NCI-H1048 (cell line): ENCODE data around the gene RBM12.
A peak's percentile ranks its signal among the peaks of the same experiment; 100 is the strongest.
"Not testable (repeated sequence)": the region's sequence is repeated elsewhere in the genome, so short reads cannot be mapped to it uniquely, and the experiment has no call there.

Experiments used
- DNase-seq: peaks from one replicate; lab custom pipeline; 2025; lab: John Stamatoyannopoulos, UW

The RBM12 gene, protein sequence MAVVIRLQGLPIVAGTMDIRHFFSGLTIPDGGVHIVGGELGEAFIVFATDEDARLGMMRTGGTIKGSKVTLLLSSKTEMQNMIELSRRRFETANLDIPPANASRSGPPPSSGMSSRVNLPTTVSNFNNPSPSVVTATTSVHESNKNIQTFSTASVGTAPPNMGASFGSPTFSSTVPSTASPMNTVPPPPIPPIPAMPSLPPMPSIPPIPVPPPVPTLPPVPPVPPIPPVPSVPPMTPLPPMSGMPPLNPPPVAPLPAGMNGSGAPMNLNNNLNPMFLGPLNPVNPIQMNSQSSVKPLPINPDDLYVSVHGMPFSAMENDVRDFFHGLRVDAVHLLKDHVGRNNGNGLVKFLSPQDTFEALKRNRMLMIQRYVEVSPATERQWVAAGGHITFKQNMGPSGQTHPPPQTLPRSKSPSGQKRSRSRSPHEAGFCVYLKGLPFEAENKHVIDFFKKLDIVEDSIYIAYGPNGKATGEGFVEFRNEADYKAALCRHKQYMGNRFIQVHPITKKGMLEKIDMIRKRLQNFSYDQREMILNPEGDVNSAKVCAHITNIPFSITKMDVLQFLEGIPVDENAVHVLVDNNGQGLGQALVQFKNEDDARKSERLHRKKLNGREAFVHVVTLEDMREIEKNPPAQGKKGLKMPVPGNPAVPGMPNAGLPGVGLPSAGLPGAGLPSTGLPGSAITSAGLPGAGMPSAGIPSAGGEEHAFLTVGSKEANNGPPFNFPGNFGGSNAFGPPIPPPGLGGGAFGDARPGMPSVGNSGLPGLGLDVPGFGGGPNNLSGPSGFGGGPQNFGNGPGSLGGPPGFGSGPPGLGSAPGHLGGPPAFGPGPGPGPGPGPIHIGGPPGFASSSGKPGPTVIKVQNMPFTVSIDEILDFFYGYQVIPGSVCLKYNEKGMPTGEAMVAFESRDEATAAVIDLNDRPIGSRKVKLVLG

DNA sequence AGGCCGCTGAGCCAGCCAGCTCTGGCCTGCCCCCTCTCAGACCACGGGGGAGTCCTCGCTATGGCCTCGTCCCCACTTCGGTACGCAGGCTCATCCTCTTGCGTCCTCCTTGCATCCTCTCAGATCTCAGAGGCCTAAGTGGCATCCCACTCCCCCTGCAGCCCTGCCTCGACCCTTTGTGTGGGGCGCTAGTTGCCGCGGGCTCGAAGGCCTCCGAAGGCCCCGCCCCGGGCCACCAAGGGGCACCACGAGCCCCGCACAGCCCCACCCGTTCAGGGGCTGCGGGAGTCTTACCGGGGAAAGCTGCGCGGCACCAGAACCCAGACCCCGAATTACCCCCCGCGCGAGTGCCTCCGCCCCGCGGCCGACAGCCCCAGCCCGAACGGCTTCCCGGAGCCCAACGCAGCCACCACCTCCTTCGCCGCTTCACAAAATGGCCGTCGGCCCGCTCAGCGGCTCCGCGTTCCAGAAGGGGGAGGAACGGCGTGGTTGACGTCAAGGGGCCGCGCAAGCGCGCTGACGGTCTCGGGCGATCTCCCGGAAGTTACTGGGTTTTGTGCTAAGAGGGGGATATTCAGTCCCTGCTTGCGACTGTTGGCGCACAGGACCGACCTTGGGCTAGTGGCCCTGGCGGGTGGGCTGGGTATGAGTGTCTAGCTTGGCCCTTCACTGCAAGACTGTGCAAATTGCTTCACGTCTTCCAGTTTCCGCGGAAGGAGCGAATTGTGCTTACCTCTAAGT, at the start of gene RBM12, which contains the start of gene CPNE1:
Gene RBM12, minus strand, starts transcription at position 435 of the 741 bp plus-strand sequence. CDS start 9,578 bp downstream, outside the sequence.
Gene CPNE1, minus strand, starts transcription at position 435 of the 741 bp plus-strand sequence. CDS start 31,977 bp downstream, outside the sequence.
- peak; percentile 72 for DNase-seq

GRCh38 chr20:35714127-35714526, 49.4 kb upstream of the RBM12 start:
- no peak for DNase-seq

DNA sequence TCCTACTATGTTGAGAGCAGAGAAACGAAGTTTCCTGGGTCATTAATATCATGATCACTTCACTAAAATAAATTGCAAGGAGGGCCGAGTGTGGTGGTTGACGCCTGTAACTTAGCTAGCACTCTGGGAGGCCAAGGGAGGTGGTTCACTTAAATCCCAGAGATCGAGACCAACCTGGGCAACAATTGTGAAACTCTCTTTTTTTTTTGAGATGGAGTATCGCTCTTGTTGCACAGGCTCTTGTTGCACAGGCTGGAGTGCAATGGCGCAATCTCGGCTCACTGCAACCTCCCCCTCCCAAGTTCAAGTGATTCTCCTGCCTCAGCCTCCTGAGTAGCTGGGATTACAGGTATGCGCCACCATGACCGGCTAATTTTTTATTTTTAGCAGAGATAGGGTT, 48.4 kb upstream of the RBM12 start:
- DNase-seq: not testable (repeated sequence)

- no peak for DNase-seq
These were observed 47.0 kb upstream of the RBM12 start for GRCh38 chr20:35711588-35712209.

DNA sequence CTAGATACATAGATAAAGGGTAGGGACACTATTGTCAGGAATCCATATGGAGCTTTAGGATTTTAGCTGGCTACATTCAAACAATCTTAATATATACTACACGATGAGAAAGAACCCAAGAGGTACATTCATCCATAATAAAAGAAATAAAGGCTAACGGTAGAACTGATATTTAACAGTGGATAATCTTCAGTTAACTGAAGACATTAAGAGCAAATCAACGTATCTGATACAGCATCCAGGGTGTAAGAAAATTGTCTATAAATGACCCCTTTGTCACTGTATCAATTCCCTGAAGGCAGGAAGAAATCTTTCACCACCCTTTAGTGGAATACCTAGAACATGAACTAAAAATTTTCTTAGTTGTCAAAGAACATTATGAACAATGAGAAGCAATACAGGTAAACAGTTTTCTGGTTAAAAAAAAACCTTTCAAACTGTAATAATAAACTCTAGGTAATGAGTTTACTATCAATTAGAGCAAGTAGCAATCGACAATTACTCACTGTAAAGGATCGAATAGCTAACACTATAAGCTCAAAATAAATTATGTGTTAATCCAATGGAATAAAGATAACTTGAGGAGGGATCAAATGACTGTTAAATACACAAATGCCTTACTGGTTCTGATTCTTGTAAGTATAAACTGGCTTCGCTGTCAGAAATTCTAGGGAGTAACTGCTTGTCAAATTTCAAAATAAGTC, 46.3 kb upstream of the RBM12 start:
- no peak for DNase-seq

DNA sequence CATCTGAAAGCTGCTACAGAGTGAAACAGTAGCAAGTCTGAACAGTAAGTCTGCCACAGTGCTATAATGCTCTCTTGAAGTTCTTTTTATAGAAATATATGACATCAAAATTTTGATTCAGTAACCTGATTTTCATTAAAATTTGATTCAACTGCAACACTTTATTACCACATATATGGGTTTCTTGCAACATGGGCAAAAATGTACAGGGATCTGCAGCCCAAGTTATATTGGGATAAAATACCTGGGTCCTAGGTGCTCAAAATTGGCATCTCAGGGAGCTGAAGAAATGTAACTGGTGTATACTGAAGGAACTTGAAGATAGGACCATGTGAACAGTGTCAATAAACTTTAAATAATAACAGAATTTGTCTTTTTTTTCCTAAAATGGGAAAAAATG, 45.3 kb upstream of the RBM12 start:
- no peak for DNase-seq

- no peak for DNase-seq
These were observed 44.6 kb upstream of the RBM12 start for GRCh38 chr20:35709259-35709658.

DNA sequence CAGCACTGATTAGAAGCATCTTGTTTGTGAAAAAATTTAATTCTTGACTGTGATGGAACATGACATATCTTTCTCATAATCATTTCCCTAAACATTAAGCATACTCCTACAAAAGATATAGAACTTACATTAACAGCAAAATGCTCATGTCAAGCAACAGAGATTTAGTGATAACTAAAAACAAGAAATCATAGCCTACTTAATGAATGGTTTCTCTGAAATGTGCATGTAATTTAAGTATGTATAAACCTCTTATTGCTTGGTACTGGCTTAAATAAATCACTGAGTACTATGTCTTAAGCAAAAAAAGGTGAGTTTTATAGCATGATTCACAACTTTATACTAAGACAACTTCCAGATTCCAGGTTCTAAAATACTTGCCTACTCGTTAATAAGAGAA, 43.8 kb upstream of the RBM12 start:
- no peak for DNase-seq

DNA sequence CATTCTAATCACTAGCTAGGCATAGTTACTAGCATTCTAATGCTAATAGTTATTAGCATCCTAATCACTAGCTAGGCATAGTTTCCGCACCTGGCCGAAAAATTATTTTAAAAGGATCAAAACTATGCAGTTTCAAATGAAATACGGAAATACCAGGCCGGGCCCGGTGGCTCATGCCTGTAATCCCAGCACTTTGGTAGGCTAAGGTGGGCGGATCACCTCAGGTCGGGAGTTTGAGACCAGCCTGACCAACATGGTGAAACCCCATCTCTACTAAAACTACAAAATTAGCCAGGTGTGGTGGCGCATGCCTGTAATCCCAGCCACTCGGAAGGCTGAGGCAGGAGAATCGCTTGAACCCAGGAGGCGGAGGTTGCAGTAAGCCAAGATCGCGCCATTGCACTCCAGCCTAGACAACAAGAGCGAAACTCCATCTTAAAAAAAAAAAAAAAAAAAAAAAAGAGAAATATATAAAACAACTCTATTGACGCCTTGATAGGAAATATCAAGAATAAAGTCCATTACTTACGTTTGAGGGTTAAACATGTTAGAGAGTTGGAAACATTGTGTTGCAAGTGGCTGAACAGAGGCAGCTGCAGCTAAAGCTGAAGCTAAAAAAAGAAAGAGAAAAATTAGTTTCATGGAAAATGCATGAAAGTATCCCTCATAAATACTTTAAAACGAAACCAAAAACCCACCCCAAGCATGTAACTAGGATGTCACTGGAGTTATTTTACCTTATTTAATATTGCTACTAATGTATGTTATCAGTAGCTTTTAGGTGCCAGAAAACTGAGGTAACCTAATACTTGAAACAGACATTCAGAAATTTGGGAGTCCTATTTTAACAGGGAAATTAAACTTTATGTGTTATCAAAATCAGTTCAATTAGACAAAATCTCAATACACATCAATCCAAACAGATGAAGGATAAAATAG, 42.2 kb upstream of the RBM12 start:
- not testable (repeated sequence) for DNase-seq

DNA sequence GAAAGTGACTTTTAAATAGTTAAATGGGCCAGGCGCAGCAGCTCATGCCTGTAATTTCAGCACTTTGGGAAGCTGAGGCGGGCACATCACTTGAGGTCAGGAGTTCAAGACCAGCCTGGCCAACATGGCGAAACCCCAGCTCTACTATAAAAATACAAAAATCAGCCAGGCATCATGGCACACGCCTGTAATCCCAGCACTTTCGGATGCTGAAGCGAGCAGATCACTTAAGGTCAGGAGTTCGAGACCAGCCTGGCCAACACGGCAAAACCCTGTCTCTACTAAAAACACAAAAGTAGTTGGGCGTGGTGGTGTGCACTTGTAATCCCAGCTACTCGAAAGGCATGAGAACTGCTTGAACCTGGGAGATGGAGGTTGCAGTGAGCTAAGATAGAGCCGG, 41.2 kb upstream of the RBM12 start:
- DNase-seq: not testable (repeated sequence)

DNA sequence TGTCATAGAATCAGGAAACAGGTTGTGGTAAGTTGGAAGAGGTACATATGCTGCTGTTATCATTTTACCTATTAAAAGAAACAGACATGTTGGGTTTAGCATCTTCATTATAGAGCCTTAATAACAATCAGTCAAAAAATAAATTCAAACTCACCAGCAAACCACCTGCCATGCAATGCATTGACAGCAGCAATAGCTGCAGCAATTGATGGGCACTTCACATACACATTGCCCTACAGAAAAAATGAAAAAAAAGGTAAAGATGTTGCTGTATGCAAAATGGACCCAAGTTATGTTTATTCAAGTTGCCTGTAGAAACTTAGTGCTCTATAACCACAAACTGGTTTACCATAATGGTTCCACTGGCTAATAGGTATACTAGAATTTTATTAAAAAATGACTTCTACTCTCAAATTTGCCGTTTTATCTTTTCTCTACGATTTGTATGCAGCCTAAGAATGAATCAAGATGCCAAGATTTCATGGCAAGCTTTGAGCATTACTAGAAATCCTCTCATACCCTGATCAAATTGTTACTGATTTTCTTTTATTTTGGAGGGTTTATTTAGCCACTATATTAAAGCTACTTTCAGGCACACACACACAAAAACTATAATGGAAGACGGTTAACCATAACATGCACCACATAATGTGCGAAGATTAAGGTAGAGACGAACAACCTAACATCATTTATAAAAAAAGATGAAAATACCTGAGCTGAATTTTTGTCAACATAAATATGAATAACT, 40.0 kb upstream of the RBM12 start:
- no peak for DNase-seq

DNA sequence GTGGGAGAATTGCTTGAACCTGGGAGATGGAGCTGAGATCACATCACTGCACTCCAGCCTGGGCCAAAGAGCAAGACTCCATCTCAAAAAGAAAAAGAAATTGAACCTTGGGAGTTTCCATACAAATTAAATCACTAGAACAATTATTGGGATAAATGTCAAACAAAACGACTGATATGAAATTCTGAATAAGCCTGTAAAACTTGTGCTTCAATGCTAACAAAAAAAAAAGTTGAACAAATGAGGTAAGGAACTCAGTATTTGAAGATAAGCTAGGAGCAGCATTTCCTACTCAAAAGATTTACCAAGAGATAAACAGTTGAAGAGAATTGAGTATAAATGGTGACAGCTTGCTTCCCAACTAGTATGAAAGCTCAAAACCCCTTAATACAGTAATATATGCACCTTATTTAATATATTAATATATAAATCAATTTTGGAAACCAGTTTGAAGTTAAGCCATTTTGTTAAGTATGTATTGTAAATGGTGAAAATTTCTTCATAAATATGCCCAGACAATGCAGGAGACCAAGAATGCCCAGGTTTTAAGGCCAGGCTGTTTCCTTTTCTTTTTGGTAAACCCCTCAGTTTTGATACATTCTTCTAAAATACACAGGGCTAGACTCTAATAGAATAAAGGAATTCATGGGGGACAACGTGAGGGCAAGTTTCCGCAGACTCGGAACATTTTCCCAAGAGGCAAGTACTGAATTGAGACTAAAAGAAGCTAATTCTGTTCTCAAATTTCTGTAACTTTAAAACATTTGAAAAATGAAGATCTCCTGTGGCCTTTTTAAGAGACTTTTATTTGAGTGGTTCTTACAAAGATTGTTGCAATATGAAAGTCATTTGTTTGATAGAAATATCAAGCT, 38.4 kb upstream of the RBM12 start:
- no peak for DNase-seq

DNA sequence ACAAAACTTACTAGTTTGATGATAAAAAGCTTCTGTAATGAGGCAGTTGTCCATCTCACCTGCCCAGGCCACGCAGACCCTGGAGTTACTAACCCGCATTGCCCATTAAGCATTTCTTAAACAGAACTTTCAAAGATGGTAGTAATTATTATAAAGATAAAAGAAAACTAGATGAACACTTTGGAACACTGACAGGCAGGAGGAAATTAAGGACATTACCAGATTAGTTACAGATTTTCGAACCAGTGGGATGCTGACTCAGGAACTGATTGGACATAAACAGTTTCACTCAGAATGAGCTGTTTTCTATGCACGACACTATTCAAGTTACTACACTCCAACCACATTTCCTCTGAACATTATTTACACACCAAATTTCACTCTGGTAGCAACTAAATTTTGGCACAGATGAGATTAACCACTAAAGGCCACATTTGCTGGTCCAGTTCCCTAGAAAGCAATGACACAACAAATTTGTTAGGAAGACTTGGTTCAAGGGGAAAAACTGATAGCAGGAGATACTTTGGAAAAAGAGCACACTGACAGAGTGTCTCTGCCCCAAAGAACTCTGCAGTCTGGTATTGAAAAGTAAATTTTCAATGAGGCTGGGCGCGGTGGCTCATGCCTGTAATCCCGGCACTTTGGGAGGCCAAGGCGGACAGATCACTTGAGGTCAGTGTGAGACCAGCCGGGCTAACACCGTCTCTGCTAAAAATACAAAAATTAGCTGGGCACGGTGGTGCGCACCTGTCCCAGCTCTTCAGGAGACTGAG, 37.5 kb upstream of the RBM12 start:
- DNase-seq: no peak

GRCh38 chr20:35700625-35701148, 36.0 kb upstream of the RBM12 start:
- no peak for DNase-seq

- DNase-seq: no peak
These were observed 35.4 kb upstream of the RBM12 start for GRCh38 chr20:35699957-35700624.
